ENCODE measurements around the gene PCYT2. TPM values are rescaled to one million over a fixed set of nuclear protein-coding genes. Genes with fewer than 3 reads are reported as not detected.

The PCYT2 gene
- total RNA-seq, 4 donors from 2014 or later = 23.7 to 34.2 (median 30.4) TPM

DNA sequence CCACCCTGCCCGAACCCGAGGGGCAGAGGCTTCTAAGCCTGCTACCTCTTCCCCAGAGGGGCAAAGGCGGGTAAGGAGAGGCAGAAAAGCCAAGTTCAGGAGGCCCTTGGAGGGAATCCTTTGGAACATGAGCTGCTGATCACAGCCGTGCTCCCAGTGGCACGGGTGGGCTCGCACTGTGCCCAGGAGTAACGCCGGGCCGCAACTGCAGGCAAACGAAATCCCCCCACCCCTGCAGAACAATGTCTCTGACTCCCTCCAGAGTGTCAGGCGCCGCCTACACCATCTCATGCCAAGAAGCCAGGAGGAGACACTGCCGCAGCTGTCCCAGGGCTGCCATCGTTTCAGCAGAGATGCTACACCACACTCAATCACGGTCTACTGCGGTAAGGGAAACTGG lies 59.8 kb downstream of the PCYT2 start:
- WGBS = 83% methylated on average over 4 of the region's 16 CpGs

More for the DNA sequence above, 59.8 kb downstream of the PCYT2 start:
- Histone ChIP-seq H3K9me3 (no peaks in the 10 kb centered on the region), H3K4me1 (peaks cover 25% of the 10 kb centered on the region), H3K4me3 (no peak overlapping the region), H3K27me3 (no peaks in the 10 kb centered on the region), H3K36me3 (peaks cover 93% of the 10 kb centered on the region), H3K27ac (no peak overlapping the region)
- no peak for TF ChIP-seq POLR2AphosphoS5 (IDR thresholded peaks at IDR 0.05)
- TF ChIP-seq, protein P1, sequence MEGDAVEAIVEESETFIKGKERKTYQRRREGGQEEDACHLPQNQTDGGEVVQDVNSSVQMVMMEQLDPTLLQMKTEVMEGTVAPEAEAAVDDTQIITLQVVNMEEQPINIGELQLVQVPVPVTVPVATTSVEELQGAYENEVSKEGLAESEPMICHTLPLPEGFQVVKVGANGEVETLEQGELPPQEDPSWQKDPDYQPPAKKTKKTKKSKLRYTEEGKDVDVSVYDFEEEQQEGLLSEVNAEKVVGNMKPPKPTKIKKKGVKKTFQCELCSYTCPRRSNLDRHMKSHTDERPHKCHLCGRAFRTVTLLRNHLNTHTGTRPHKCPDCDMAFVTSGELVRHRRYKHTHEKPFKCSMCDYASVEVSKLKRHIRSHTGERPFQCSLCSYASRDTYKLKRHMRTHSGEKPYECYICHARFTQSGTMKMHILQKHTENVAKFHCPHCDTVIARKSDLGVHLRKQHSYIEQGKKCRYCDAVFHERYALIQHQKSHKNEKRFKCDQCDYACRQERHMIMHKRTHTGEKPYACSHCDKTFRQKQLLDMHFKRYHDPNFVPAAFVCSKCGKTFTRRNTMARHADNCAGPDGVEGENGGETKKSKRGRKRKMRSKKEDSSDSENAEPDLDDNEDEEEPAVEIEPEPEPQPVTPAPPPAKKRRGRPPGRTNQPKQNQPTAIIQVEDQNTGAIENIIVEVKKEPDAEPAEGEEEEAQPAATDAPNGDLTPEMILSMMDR (IDR thresholded peaks at IDR 0.05) = no peak
- no peak for TF ChIP-seq EP300 (IDR thresholded peaks at IDR 0.05)
- TF ChIP-seq POLR2A (IDR thresholded peaks at IDR 0.05) = no peak
- no peak for DNase-seq (ENCODE audit: low spot score in 2 of 2)

Other genes with a start within 250 kb of the PCYT2 start
- 10 to 100 TPM; 39.6 to 68.1 (median 47.6) TPM for gene OXLD1, start 244.8 kb downstream of the PCYT2 start, total RNA-seq
- 10 to 100 TPM; 14.9 to 29.8 (median 24.5) TPM for gene CCDC137, start 244.7 kb downstream of the PCYT2 start, total RNA-seq
- gene ARL16, start 227.6 kb downstream of the PCYT2 start, total RNA-seq = 10 to 100 TPM; 20.2 to 39.4 (median 36.2) TPM
- 100 to 1,000 TPM in 3 of 4 donors, 10 to 100 TPM in 1; 91.0 to 181 (median 107) TPM for gene HGS, start 227.4 kb downstream of the PCYT2 start, total RNA-seq
- gene MRPL12, start 208.0 kb downstream of the PCYT2 start, total RNA-seq = 10 to 100 TPM; 27.6 to 65.7 (median 52.1) TPM
- gene SLC25A10, start 199.1 kb downstream of the PCYT2 start, total RNA-seq = 10 to 100 TPM; 14.1 to 32.0 (median 16.9) TPM
- gene GCGR, start 107.2 kb downstream of the PCYT2 start, total RNA-seq = 1 to 10 TPM in 2 of 4 donors, under 1 TPM in 2; 0.52 to 3.8 (median 1.3) TPM
- 10 to 100 TPM; 20.3 to 29.3 (median 27.4) TPM for gene MCRIP1, start 78.1 kb downstream of the PCYT2 start, total RNA-seq
- 1 to 10 TPM in 1 of 4 donors, not detected in 3; 1.3 TPM for gene PPP1R27, start 76.3 kb downstream of the PCYT2 start, total RNA-seq
- 1,000 to 10,000 TPM in 1 of 4 donors, 100 to 1,000 TPM in 3; 521 to 1,041 (median 898) TPM for gene P4HB, start 50.9 kb downstream of the PCYT2 start, total RNA-seq
- 100 to 1,000 TPM; 157 to 202 (median 180) TPM for gene ARHGDIA, start 40.1 kb downstream of the PCYT2 start, total RNA-seq
- gene ALYREF, start 19.8 kb downstream of the PCYT2 start, total RNA-seq = 100 to 1,000 TPM in 2 of 4 donors, 10 to 100 TPM in 2; 43.0 to 110 (median 96.3) TPM
- gene ANAPC11, start 19.7 kb downstream of the PCYT2 start, total RNA-seq = 100 to 1,000 TPM in 3 of 4 donors, 10 to 100 TPM in 1; 73.7 to 135 (median 121) TPM
- under 1 TPM in 1 of 4 donors, not detected in 3; 0.40 TPM for gene NPB, start 9.2 kb downstream of the PCYT2 start, total RNA-seq
- 10 to 100 TPM; 30.7 to 52.4 (median 38.9) TPM for gene SIRT7, start 6.8 kb upstream of the PCYT2 start, total RNA-seq
- 10 to 100 TPM; 17.1 to 21.1 (median 19.0) TPM for gene MAFG, start 16.3 kb upstream of the PCYT2 start, total RNA-seq
- 10 to 100 TPM in 1 of 4 donors, 1 to 10 TPM in 3; 3.7 to 13.1 (median 9.0) TPM for gene PYCR1, start 25.9 kb upstream of the PCYT2 start, total RNA-seq
- gene MYADML2, start 35.8 kb upstream of the PCYT2 start, total RNA-seq = not detected
- gene NOTUM, start 49.8 kb upstream of the PCYT2 start, total RNA-seq = 10 to 100 TPM in 1 of 4 donors, 1 to 10 TPM in 3; 1.1 to 11.5 (median 1.5) TPM
- 10 to 100 TPM; 17.9 to 25.6 (median 21.6) TPM for gene ASPSCR1, start 66.2 kb upstream of the PCYT2 start, total RNA-seq
- 10 to 100 TPM; 75.8 to 81.6 (median 76.8) TPM for gene CENPX, start 111.5 kb upstream of the PCYT2 start, total RNA-seq
- gene LRRC45, start 111.9 kb upstream of the PCYT2 start, total RNA-seq = 10 to 100 TPM; 14.1 to 18.7 (median 15.4) TPM
- gene RAC3, start 120.3 kb upstream of the PCYT2 start, total RNA-seq = 10 to 100 TPM; 13.7 to 34.1 (median 14.8) TPM
- gene DCXR, start 126.3 kb upstream of the PCYT2 start, total RNA-seq = 100 to 1,000 TPM; 160 to 267 (median 222) TPM
- gene RFNG, start 140.4 kb upstream of the PCYT2 start, total RNA-seq = 10 to 100 TPM; 46.0 to 61.0 (median 50.8) TPM
- gene GPS1, start 140.5 kb upstream of the PCYT2 start, total RNA-seq = 100 to 1,000 TPM in 2 of 4 donors, 10 to 100 TPM in 2; 72.4 to 113 (median 100) TPM
- 100 to 1,000 TPM in 3 of 4 donors, 10 to 100 TPM in 1; 79.3 to 176 (median 108) TPM for gene DUS1L, start 154.4 kb upstream of the PCYT2 start, total RNA-seq
- gene FASN, start 186.8 kb upstream of the PCYT2 start, total RNA-seq = 100 to 1,000 TPM; 278 to 464 (median 359) TPM